SH-SY5Y (cell line): ENCODE results near the gene KCNIP4.

Source experiments
- GATA2 ChIP-seq: IDR thresholded peaks from 2 replicates; pipeline ENCODE4 v1.6.1; 2011; ENCODE audit warnings: mild to moderate bottlenecking, low read depth, low read length
- GATA3 ChIP-seq: IDR thresholded peaks from 2 replicates; pipeline ENCODE4 v1.6.1; 2011; ENCODE audit warnings: low read depth, mild to moderate bottlenecking, low read length, moderate library complexity

DNA sequence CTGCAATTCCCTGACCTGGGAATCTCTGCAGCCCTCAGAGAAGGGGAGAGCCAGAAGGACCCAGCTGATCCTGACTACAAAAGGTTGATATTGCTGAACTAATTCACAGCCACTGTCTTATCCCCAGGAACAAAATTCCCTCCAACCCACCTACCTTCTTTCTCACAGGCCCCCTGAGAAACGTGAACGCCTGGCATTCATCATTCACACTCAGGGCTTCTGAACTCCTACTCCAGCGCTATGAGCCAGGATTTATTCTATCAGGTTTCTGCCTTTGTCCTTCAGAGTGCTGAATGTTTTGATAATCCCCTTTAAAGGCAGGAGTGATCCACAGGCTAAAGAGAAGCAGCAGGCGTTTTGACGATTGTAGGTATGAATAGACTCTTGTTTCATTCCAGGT, 76.5 kb downstream of the KCNIP4 start:
- TF ChIP-seq GATA3 (no peak), GATA2 (no peak)
